IgD-negative memory B cell (primary cell): Measurements from ENCODE around the gene TSPYL1. TPM values are rescaled to one million over a fixed set of nuclear protein-coding genes. Genes with fewer than 3 reads are reported as not detected.

Source experiments
- H3K27ac Mint-ChIP-seq, 3 donors: one replicate each; pipeline ENCODE4 v1.8.0; 2020 to 2022; ENCODE audit warnings: mild to moderate bottlenecking in 3 of 3, mixed read lengths in 3 of 3, moderate library complexity in 1 of 3
- H3K27me3 Mint-ChIP-seq: one replicate; pipeline ENCODE4 v1.8.0; 2021; ENCODE audit warnings: mixed read lengths
- H3K36me3 Mint-ChIP-seq: one replicate; pipeline ENCODE4 v1.8.0; 2020; ENCODE audit warnings: mild to moderate bottlenecking, mixed read lengths
- H3K4me1 Mint-ChIP-seq, 3 donors: one replicate each; pipeline ENCODE4 v1.8.0; 2020 to 2022; ENCODE audit warnings: mixed read lengths in 3 of 3, mild to moderate bottlenecking in 1 of 3
- H3K4me3 Mint-ChIP-seq, 4 donors: one replicate each; pipeline ENCODE4 v1.8.0; 2020 to 2022; ENCODE audit warnings: mild to moderate bottlenecking in 4 of 4, mixed read lengths in 4 of 4, moderate library complexity in 3 of 4
- H3K9me3 Mint-ChIP-seq, 3 donors: one replicate each; pipeline ENCODE4 v1.8.0; 2020 to 2021; ENCODE audit warnings: mixed read lengths in 3 of 3, mild to moderate bottlenecking in 1 of 3
- polyA plus RNA-seq: library from polyadenylated mRNA; unstranded; fragments of 300-500 nt; fragmentation: Illumina TruSeq; gene quantifications from one replicate; pipeline ENCODE4 v1.2.3, GENCODE V29; 2021

The TSPYL1 gene
- polyA plus RNA-seq, 1 donor from 2014 or later: 62.8 TPM

DNA sequence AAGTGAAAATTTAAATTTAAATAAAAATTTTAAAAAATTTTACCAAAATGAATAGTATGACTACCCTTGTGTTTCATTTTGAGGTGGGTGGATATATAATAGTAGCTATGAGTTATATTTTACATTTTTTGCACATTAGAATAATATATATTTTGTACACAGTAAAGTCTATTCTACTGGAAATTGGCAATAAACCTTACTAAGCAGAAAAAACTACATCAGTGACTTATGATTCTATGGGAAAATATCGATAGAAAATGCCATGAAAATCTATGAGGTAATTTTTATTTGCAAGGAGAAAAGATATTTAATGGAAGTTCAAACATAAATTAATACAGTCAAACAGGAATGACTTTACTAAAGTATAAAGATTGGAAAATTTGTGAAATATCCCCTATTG is 23.0 kb downstream of the TSPYL1 start:
- H3K36me3 Mint-ChIP-seq: peaks cover 3% of the 10 kb centered on the region

DNA sequence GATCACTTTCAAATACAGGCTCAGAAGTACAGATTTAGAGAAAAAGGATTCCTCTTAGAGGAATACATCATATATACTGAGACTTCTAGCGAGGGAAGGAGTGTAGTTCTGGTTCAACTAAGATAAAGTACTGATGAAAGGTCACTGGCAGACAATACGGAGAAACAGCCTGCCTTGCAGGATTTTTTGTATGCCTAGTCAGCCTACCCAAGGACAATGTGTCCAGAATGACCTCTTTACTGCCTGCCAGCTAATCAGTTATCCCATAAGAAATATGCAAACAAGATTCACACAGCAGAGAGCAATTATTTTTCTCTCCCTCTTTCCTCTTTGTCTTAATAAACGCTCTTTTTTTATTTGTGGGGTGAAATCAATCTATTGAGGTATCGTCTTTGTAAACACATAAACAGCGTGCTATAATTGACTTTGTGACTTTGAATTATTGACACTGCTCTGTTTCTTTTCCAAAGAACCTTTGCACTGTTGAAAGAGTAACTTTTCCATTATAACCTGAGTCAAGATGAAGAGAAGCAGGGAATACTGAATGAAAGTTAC is 24.4 kb downstream of the TSPYL1 start:
- Mint-ChIP-seq H3K4me3 (no peak overlapping the region), H3K27ac (no peak overlapping the region), H3K9me3 (no peaks in the 10 kb centered on the region)

More for the DNA sequence above, 23.0 kb downstream of the TSPYL1 start:
- Mint-ChIP-seq H3K9me3 (no peaks in the 10 kb centered on the region), H3K4me3 (peak overlapping the region in 1 of 4 donors; percentile 51), H3K27ac (no peak overlapping the region), H3K27me3 (no peaks in the 10 kb centered on the region), H3K4me1 (peaks cover 8 to 22% (median 19%) of the 10 kb centered on the region in 3 donors)

GRCh38 chr6:116254297-116255056 is 25.3 kb downstream of the TSPYL1 start:
- Mint-ChIP-seq H3K27me3 (no peaks in the 10 kb centered on the region), H3K9me3 (no peaks in the 10 kb centered on the region)

More for the DNA sequence above, 24.4 kb downstream of the TSPYL1 start:
- H3K4me1 Mint-ChIP-seq: peaks cover 20 to 25% (median 24%) of the 10 kb centered on the region in 3 donors
- peaks cover 3% of the 10 kb centered on the region for H3K36me3 Mint-ChIP-seq
- H3K27me3 Mint-ChIP-seq: no peaks in the 10 kb centered on the region

GRCh38 chr6:116253505-116254296 is 26.0 kb downstream of the TSPYL1 start, which contains the start of gene TSPYL4:
TSPYL4 (minus strand) TSS chr6:116254075; CDS start chr6:116254008, 67 bp downstream.
- H3K4me3 Mint-ChIP-seq: no peak within 1 kb of the TSS
- peaks cover 25 to 31% (median 29%) of the 10 kb centered on the region in 3 donors for H3K4me1 Mint-ChIP-seq
- H3K27ac Mint-ChIP-seq: no peak within 1 kb of the TSS
- peaks cover 3% of the 10 kb centered on the region for H3K36me3 Mint-ChIP-seq
- H3K27me3 Mint-ChIP-seq: no peaks in the 10 kb centered on the region
- no peaks in the 10 kb centered on the region for H3K9me3 Mint-ChIP-seq

More at GRCh38 chr6:116254297-116255056, 25.3 kb downstream of the TSPYL1 start:
- Mint-ChIP-seq H3K27ac (no peak overlapping the region), H3K4me3 (no peak overlapping the region), H3K4me1 (peaks cover 25 to 27% (median 26%) of the 10 kb centered on the region in 3 donors), H3K36me3 (peaks cover 3% of the 10 kb centered on the region)

DNA sequence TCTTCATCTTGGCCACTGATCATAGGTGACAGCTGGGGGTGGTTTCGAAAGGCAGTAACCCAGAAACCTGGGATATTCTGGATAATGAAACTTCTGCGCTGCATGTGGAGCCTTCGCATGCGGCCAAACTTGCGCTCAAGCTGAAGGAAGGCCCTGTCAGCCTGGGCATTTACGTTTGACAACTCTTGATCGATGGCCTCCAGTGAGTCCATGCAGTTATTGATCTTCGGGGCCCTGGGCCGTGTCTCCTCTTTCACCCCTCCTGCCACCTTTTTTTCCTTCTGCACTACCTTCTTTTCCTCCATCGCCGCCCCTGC is 26.6 kb downstream of the TSPYL1 start:
- Mint-ChIP-seq H3K4me1 (peaks cover 29 to 37% (median 34%) of the 10 kb centered on the region in 3 donors), H3K27me3 (no peaks in the 10 kb centered on the region), H3K27ac (no peak overlapping the region), H3K36me3 (peaks cover 3% of the 10 kb centered on the region), H3K4me3 (no peak overlapping the region), H3K9me3 (no peaks in the 10 kb centered on the region)

- H3K9me3 Mint-ChIP-seq: no peaks in the 10 kb centered on the region
- peak overlapping the region in 1 of 3 donors; percentile 57 for H3K27ac Mint-ChIP-seq
- H3K4me1 Mint-ChIP-seq: peaks cover 32 to 34% (median 34%) of the 10 kb centered on the region in 3 donors
- peak overlapping the region in 2 of 4 donors; percentile 55 to 76 for H3K4me3 Mint-ChIP-seq
- H3K27me3 Mint-ChIP-seq: no peaks in the 10 kb centered on the region
- H3K36me3 Mint-ChIP-seq: peaks cover 3% of the 10 kb centered on the region
Measured at GRCh38 chr6:116251568-116252384, 28.0 kb downstream of the TSPYL1 start.

- H3K9me3 Mint-ChIP-seq: no peaks in the 10 kb centered on the region
- H3K4me3 Mint-ChIP-seq: peak overlapping the region in 2 of 4 donors; percentile 7 to 71
- peaks cover 3% of the 10 kb centered on the region for H3K36me3 Mint-ChIP-seq
- H3K27me3 Mint-ChIP-seq: no peaks in the 10 kb centered on the region
- peaks cover 32 to 34% (median 34%) of the 10 kb centered on the region in 3 donors for H3K4me1 Mint-ChIP-seq
- H3K27ac Mint-ChIP-seq: peak overlapping the region in 1 of 3 donors; percentile 1
Measured at GRCh38 chr6:116248577-116248976, 31.2 kb downstream of the TSPYL1 start.

DNA sequence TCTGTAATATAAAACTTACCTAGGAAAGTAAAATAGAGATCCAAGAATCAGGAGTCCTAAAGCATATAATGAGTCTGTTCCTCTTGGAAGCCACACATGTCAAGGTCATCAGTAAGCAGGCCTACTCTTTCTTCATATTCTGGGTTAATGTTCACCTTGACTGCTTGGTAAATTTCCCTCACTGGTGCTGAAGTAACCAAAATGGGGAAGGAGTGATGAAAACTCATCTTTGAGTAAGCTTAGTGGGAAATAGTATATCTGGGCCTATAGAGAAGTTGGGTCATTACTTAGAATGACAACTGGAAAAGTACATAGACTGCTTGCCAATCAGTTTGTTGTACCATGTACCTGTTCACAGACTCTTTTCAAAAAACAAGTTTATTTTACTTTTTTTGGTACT is 32.4 kb downstream of the TSPYL1 start:
- no peak overlapping the region for H3K4me3 Mint-ChIP-seq
- peaks cover under 1% of the 10 kb centered on the region for H3K36me3 Mint-ChIP-seq
- peak overlapping the region in 1 of 3 donors; percentile 87 for H3K27ac Mint-ChIP-seq
- no peaks in the 10 kb centered on the region for H3K9me3 Mint-ChIP-seq
- H3K27me3 Mint-ChIP-seq: no peaks in the 10 kb centered on the region
- H3K4me1 Mint-ChIP-seq: peaks cover 30 to 32% (median 32%) of the 10 kb centered on the region in 3 donors

- no peaks in the 10 kb centered on the region for H3K27me3 Mint-ChIP-seq
- no peak overlapping the region for H3K4me3 Mint-ChIP-seq
- no peaks in the 10 kb centered on the region for H3K9me3 Mint-ChIP-seq
- peaks cover 19 to 23% (median 21%) of the 10 kb centered on the region in 3 donors for H3K4me1 Mint-ChIP-seq
- H3K36me3 Mint-ChIP-seq: no peaks in the 10 kb centered on the region
- no peak overlapping the region for H3K27ac Mint-ChIP-seq
Measured at GRCh38 chr6:116246089-116246488, 33.6 kb downstream of the TSPYL1 start.

DNA sequence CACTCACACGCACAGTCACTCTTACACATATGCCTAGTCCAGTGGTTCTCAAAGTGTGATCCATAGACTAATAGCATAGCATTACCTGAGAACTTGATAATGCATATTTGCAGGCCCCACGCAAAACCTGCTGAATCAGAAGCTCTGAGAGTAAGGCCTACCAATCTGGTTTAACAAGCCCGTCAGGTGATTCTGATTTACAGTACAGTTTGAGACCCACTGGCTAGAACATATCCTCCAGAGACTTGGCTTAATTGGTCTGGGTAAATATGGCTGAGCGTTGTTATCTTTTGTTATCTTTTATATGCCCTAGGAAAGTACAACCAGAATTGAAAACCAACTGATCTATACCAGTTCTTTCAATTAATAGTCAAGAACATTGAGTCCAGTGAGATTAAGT is 35.4 kb downstream of the TSPYL1 start:
- H3K36me3 Mint-ChIP-seq: peaks cover 5% of the 10 kb centered on the region
- peaks cover 8 to 12% (median 8%) of the 10 kb centered on the region in 3 donors for H3K4me1 Mint-ChIP-seq
- no peak overlapping the region for H3K4me3 Mint-ChIP-seq
- H3K27me3 Mint-ChIP-seq: no peaks in the 10 kb centered on the region
- H3K9me3 Mint-ChIP-seq: no peaks in the 10 kb centered on the region
- no peak overlapping the region for H3K27ac Mint-ChIP-seq

- H3K4me1 Mint-ChIP-seq: no peaks in the 10 kb centered on the region
- no peak overlapping the region for H3K27ac Mint-ChIP-seq
- no peak overlapping the region for H3K4me3 Mint-ChIP-seq
- H3K27me3 Mint-ChIP-seq: no peaks in the 10 kb centered on the region
- peaks cover 5% of the 10 kb centered on the region for H3K36me3 Mint-ChIP-seq
- no peaks in the 10 kb centered on the region for H3K9me3 Mint-ChIP-seq
Measured at GRCh38 chr6:116239856-116240255, 39.9 kb downstream of the TSPYL1 start.

DNA sequence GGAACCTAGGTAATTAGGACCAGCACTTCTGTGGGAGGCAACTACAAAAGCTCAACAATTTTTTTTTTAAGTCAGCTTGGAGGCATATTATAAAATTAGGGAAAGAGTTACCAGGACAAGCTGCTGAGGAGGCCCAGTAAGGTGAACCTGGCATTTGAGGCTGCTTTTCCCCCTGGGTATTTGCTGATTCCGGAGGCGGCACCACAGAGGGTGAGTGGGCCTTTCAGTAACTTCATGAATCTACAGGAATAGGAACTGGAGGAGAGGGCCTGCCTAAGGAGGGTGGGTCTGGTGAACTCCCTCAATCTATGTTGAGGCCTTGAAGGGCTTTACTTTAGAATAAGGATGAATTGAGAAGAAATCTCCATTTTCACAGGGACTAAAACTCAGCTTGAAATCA is 40.5 kb downstream of the TSPYL1 start:
- Mint-ChIP-seq H3K27me3 (no peaks in the 10 kb centered on the region), H3K27ac (no peak overlapping the region), H3K4me3 (no peak overlapping the region), H3K36me3 (peaks cover 5% of the 10 kb centered on the region), H3K4me1 (no peaks in the 10 kb centered on the region), H3K9me3 (no peaks in the 10 kb centered on the region)

DNA sequence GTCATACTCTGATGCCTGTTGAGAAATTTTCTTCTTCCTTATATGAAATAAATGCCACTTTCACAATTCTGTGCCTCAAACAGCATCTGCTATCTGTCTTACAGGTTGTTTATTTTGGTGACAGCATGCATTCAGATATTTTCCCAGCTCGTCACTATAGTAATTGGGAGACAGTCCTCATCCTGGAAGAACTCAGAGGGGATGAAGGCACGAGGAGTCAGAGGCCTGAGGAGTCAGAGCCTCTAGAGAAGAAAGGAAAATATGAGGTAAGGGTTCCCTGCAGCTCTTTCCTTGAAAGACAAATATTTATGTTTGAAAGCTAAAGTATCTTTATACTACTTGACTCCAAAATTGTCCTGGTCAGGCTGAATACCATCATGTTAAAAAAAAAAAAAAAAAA is 41.6 kb downstream of the TSPYL1 start:
- Mint-ChIP-seq H3K4me3 (no peak overlapping the region), H3K9me3 (no peaks in the 10 kb centered on the region), H3K27me3 (no peaks in the 10 kb centered on the region), H3K4me1 (no peaks in the 10 kb centered on the region), H3K27ac (no peak overlapping the region), H3K36me3 (peaks cover 7% of the 10 kb centered on the region)

DNA sequence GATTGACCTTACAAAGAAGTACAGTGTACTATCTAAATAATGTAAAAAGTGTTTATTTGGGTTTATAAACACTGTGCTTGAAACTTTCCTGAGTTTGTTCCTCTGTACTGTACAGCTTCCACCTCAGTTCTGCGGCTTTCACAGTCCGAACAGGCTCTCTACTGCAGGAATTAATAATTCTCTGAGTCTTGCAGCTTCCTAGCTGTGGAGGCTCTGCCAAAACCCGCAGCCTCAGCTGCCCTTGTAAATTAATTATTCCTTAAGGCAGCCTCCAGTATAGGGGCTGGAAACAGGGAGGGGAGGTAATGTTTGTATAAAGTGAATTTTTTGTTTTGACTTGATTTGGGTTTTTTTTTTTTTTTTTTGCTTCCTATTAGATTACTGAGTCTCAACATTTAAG is 45.0 kb downstream of the TSPYL1 start:
- H3K36me3 Mint-ChIP-seq: peaks cover 6% of the 10 kb centered on the region
- no peaks in the 10 kb centered on the region for H3K9me3 Mint-ChIP-seq
- no peak overlapping the region for H3K27ac Mint-ChIP-seq

More for the DNA sequence above, 45.0 kb downstream of the TSPYL1 start:
- H3K27me3 Mint-ChIP-seq: no peaks in the 10 kb centered on the region
- H3K4me3 Mint-ChIP-seq: peak overlapping the region in 1 of 4 donors; percentile 47
- no peaks in the 10 kb centered on the region for H3K4me1 Mint-ChIP-seq
